Chondrocyte (in vitro differentiated cells): ENCODE data around the gene SLC7A6OS. TPM values are rescaled to one million over a fixed set of nuclear protein-coding genes. Genes with fewer than 3 reads are reported as not detected.

Experiments
- DNase-seq: peaks from one replicate; pipeline ENCODE4 v3.0.0; 2021; ENCODE audit warnings: mixed read lengths, low spot score
- H3K27ac Mint-ChIP-seq: one replicate; pipeline ENCODE4 v1.8.0; 2021; ENCODE audit warnings: mild to moderate bottlenecking, moderate library complexity, mixed read lengths; ENCODE audit not compliant: unreplicated experiment
- H3K27me3 Mint-ChIP-seq: 2 replicates; pipeline ENCODE4 v1.8.0; 2021; ENCODE audit warnings: low read depth, mixed read lengths
- H3K36me3 Mint-ChIP-seq: 2 replicates; pipeline ENCODE4 v1.8.0; 2021; ENCODE audit warnings: low read depth, mixed read lengths
- H3K4me1 Mint-ChIP-seq: 2 replicates; pipeline ENCODE4 v1.8.0; 2021; ENCODE audit warnings: low read depth, mild to moderate bottlenecking, mixed read lengths
- H3K4me3 Mint-ChIP-seq: one replicate; pipeline ENCODE4 v1.8.0; 2021; ENCODE audit warnings: mild to moderate bottlenecking, moderate library complexity, mixed read lengths; ENCODE audit not compliant: unreplicated experiment
- H3K9me3 Mint-ChIP-seq: 2 replicates; pipeline ENCODE4 v1.8.0; 2021; ENCODE audit warnings: low read depth, mixed read lengths
- CTCF ChIP-seq: fragments of 200-600 bp; sonication (generic); IDR thresholded peaks from 2 replicates; pipeline ENCODE4 v1.5.0; 2021; ENCODE audit warnings: antibody characterized with exemption, mild to moderate bottlenecking, moderate library complexity
- total RNA-seq: library from RNA; stranded (reverse); gene quantifications from 3 replicates; pipeline ENCODE4 v1.2.1, GENCODE V29; 2021

Gene SLC7A6OS
- total RNA-seq, 1 donor from 2014 or later: 9.5 TPM

GRCh38 chr16:68309799-68310198 is 947 bp downstream of the SLC7A6OS start:
- Mint-ChIP-seq H3K4me1 (peaks cover 22% of the 10 kb centered on the region), H3K4me3 (peak overlapping the region; percentile 94), H3K27ac (peak overlapping the region; percentile 96), H3K36me3 (peaks cover 9% of the 10 kb centered on the region), H3K27me3 (no peaks in the 10 kb centered on the region), H3K9me3 (no peaks in the 10 kb centered on the region)
- DNase-seq: no peak
- no peak for TF ChIP-seq CTCF

DNA sequence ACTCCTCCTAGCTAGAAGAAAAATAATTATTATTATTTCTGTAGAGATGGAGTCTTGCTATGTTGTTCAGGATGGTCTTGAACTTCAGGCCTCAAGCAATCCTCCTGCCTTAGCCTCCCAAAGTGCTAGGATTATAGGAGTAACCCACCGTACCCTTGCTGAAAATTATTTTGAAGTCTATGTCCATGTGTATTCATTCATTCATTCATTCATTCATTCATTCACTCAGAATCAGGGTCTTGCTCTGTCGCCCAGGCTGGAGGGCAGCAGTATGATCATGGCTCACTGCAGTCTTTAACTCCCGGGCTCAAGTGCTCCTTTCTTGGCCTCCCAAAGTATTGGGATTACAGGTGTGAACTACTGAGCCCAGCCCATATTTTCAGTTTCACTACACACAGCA is 4.1 kb downstream of the SLC7A6OS start:
- Mint-ChIP-seq H3K27ac (no peak overlapping the region), H3K36me3 (peaks cover 21% of the 10 kb centered on the region), H3K27me3 (no peaks in the 10 kb centered on the region), H3K4me1 (peaks cover 17% of the 10 kb centered on the region), H3K4me3 (no peak overlapping the region), H3K9me3 (no peaks in the 10 kb centered on the region)
- DNase-seq: no peak
- TF ChIP-seq CTCF: no peak

DNA sequence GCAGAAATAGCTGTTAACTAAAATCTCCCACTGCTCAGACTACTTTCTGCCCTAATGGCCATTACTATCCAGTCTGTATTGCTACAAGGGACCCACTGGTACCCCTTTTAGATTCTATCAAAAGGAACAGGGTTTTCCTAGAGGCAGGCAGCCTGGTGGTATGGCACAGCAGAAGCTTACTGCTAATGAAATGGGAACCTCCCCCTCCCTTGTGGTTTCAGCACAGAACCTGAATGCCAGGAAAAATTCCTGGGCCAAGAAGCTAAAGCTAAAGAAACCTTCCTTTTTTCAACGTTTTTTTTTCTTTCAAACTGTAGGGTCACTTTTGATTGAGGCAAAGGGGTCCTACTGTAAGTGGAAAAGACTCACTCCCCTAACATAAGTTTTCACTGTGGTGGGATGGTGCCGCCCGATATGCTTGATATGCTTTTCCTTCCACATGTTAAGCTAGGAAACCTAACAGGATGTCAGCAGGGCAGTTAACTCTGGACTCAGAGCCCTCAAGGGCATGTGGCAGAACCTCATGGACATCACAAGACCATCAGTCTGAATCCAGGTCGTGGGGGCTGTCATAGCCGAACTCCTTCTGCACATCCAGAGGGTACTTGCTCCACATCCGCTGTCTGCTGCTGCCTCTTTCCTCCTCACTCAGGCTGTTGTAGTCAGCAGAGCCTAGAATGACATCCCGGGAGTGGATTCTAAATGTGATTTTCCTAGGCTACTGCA is 9.8 kb downstream of the SLC7A6OS start:
- peaks cover 39% of the 10 kb centered on the region for H3K36me3 Mint-ChIP-seq
- no peak overlapping the region for H3K4me3 Mint-ChIP-seq
- no peak for DNase-seq
- H3K9me3 Mint-ChIP-seq: no peaks in the 10 kb centered on the region
- H3K27ac Mint-ChIP-seq: peak overlapping the region; percentile 54
- peaks cover 33% of the 10 kb centered on the region for H3K4me1 Mint-ChIP-seq
- no peak for TF ChIP-seq CTCF
- no peaks in the 10 kb centered on the region for H3K27me3 Mint-ChIP-seq

DNA sequence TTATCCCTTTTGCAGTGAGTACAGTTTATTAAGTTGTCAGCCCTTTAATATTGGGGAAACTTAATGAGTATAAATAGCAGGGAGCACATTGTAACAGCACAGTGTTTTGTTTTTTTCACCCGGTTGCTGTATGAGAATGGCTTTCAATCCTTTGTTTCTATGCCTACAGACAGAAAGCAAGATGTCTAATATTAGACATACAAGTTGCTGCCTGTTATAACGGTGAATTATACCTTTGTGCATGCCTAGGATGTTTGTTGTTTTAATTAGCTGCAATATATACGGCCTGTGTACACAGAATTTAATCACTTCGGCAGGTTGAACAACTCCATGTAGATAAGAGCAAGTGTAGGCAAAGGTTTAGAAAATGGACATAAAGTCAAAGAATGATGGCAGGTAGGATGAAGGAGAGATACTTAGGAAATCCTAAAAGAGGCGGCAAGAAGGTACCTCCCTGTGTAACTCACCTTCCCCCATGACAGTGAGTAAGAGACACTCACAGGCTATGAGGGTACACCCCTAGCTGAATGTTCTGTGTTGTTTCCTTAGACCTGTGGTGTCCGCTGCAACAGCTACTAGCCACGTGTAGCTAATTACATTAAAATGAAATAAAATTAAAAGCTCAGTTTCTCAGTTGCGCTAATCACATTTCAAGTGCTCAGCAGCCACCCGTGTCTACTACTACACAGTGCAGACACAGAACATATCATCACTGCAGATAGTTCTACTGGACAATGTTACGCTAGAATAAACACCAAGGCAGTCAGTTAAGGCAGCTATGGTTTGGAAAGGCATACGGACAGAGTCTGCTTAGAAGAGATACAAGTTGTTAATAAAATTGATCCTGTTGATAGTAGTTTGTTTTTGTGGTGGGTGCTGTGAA is 10.9 kb downstream of the SLC7A6OS start:
- H3K27ac Mint-ChIP-seq: peak overlapping the region; percentile 77
- H3K27me3 Mint-ChIP-seq: no peaks in the 10 kb centered on the region
- peaks cover 33% of the 10 kb centered on the region for H3K4me1 Mint-ChIP-seq
- TF ChIP-seq CTCF: no peak
- H3K36me3 Mint-ChIP-seq: peaks cover 45% of the 10 kb centered on the region
- no peaks in the 10 kb centered on the region for H3K9me3 Mint-ChIP-seq
- DNase-seq: no peak
- no peak overlapping the region for H3K4me3 Mint-ChIP-seq

DNA sequence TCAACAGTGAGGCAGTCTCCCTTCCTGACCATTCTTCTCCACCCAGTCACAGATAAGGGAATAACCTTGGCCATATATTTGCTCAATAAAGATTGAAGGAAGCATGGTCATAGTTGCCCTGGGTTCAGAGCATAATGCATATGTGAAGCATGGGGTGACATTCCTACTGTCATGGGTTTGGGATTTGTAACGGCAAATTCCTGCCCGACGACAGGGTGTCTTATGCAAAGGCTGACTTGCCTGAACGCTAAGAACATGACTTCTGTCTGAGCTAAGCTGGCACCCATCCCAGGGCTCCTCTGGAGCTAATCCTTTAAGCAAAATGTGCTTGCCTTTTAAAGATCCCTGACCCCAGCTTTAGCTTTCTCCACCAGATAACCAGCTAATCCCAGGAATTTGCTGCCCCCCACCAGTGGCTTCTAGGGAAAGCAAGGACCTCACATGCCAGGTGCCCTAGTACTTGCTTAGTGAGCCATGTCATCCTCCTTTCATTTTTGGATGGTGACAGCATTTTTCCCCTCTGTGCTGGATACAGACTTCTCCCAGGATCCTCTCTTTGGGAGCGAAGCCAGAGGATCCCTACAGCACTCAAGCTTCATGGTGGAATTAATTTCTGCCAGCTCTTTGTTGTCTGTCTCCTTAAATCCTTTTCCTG is 11.7 kb downstream of the SLC7A6OS start:
- H3K4me3 Mint-ChIP-seq: no peak overlapping the region
- H3K36me3 Mint-ChIP-seq: peaks cover 48% of the 10 kb centered on the region
- H3K9me3 Mint-ChIP-seq: no peaks in the 10 kb centered on the region
- TF ChIP-seq CTCF: no peak
- H3K27me3 Mint-ChIP-seq: no peaks in the 10 kb centered on the region
- H3K27ac Mint-ChIP-seq: peak overlapping the region; percentile 77
- no peak for DNase-seq
- H3K4me1 Mint-ChIP-seq: peaks cover 33% of the 10 kb centered on the region
